ENCODE measurements around the gene RASGRF2.

DNA sequence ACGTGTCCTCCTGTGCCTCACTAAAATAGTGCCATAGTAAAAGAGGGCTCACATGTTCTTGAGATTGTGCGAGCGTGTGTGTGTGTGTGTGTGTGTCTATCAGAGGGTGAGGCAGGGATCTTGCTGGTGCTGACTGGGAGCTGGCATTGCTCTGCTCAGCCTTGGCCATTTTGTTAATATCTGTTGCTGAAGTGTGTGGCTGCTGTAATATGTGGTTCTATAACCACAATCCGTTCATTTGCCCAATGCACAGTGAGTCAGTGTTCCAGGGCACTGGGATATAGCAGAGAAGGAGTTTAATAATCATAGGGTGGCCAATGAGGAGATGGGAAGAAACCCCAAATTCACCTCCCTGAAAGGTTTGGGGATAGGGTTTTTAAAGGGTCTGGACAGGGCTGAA lies 61.3 kb downstream of the RASGRF2 start:
- TF ChIP-seq, protein P1, sequence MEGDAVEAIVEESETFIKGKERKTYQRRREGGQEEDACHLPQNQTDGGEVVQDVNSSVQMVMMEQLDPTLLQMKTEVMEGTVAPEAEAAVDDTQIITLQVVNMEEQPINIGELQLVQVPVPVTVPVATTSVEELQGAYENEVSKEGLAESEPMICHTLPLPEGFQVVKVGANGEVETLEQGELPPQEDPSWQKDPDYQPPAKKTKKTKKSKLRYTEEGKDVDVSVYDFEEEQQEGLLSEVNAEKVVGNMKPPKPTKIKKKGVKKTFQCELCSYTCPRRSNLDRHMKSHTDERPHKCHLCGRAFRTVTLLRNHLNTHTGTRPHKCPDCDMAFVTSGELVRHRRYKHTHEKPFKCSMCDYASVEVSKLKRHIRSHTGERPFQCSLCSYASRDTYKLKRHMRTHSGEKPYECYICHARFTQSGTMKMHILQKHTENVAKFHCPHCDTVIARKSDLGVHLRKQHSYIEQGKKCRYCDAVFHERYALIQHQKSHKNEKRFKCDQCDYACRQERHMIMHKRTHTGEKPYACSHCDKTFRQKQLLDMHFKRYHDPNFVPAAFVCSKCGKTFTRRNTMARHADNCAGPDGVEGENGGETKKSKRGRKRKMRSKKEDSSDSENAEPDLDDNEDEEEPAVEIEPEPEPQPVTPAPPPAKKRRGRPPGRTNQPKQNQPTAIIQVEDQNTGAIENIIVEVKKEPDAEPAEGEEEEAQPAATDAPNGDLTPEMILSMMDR (IDR thresholded peaks at IDR 0.05 in 8 of 11, conservative IDR thresholded peaks at IDR 0.05 in 3 of 11), result no peak
- TF ChIP-seq POLR2AphosphoS5 (IDR thresholded peaks at IDR 0.05) (no peak), POLR2A (IDR thresholded peaks at IDR 0.05) (no peak)

Measured in spleen (tissue), 7 donors.